Kidney glomerular epithelial cell (primary cell): Measurements from ENCODE around the gene SDK2.

Experiments
- DNase-seq: peaks from one replicate; lab custom pipeline; 2025; lab: John Stamatoyannopoulos, UW

The SDK2 gene

GRCh38 chr17:73650617-73651200 is 6.5 kb upstream of the SDK2 start:
- DNase-seq = no peak

GRCh38 chr17:73650140-73650539 is 5.9 kb upstream of the SDK2 start:
- no peak for DNase-seq

DNA sequence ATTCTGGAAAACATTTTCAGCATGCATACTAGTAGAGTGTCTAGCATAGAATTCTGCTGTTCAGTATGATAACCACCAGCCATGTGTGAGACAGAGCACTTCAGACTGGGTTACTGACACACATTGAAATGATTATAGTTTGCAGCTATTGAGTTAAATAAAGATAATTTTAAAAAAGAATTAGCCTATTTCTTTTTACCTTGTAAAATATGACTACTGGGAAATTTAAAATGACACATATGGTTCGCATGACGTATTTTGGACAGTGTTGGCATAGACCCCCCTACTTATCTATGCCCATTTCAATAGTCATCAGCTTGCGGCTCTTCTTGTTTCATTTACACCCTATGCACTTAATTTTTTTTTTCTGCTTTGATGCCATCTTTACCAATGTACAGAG is 4.7 kb upstream of the SDK2 start:
- no peak for DNase-seq

- no peak for DNase-seq
Measured at GRCh38 chr17:73648543-73648820, 4.2 kb upstream of the SDK2 start.

DNA sequence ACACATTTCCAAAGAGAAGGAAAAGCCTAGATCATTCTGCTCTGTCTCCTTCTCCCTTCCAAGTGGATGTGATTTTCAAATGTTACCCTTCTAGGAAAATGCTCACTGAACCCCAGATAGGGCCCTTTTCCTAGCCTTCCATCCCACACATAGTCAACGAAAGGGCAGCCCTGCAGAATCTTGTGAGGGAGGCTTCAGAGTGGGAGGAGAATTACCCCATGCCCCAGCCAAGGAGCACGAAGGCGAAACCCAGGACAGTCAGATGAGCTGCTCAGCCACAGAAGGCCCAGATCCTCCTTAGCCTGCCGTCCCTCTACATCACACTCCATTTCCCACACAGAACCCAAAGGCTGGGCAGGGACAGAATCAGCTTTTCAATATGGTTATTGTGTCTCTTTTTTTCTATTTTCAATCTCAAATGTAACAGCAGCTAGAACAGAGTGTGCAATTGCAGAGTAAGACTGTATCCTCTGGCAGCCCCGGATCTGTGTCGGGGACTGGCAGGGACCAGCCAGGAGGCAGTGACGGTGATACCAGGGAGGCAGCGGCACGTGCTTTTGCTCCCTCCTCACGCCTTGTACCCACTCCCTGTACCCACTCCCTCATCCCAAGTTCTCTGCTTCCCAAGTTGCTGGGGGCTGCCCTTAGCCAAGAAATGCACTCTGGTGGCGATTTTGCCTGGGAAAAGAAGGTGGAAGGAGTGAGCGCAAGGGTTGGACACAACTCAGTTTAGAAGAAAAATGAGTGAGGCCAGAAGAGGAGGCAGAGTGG is 3.7 kb upstream of the SDK2 start:
- DNase-seq = no peak

DNA sequence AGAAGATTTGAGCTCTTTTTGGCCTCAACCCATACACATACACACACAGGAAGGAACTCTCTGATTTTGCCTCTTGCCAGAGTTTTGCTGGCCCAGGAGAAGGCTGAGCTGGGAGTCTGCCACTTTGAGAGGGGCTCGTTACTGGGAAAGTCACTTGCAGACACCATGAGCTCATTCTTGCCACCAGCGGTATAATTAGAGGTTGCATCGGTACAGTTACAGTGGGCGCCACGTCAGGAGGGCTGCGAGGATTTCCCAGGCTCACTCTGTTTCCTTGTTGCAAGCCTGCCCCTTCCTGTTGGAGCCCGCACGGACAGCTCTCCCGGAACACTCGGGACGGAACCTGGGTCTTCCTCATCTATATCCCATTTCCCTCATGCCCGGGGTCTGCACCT is 3.1 kb upstream of the SDK2 start:
- no peak for DNase-seq

DNA sequence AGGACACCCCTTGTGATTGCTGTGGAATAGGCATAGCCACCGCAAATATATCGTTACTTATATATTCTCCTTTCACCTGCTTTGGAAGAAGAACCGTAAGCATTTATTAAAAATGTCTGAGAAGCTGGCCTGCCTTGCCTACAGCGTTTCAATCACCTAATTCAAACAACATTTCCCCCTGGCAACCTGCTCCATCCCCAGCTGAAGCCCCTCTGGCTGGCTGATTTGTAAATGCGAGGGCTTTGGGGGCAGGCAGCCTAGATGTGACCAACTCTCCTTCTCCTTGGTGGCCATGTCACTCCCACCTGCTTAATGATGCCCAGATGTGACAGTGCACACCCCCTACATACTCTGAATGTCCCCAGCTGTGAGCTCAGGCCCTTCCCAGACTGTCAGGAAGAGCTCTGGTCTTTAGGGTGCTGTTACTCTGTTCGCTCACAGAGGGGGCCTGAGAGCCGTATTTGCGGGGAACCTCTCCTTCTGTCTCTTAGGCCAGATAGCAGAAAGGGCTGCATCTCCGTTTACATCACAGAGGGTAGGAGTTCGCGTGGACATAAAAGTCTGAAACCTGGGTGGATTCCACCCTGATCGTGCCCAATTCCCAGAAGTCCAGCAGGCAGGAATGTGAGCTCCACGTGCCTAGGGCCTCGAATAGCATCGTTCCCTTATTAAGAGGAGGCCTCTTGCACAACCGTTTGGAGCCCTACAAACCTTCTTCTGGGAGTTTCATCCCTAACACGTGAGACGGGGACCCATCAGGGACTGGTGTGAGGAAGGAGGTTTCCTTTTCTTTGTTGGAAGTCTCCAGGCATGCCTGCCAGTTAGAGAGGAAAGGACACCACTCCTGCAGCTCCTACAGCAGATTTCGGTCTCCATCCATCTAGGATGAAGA is 2.4 kb upstream of the SDK2 start:
- DNase-seq = no peak

DNA sequence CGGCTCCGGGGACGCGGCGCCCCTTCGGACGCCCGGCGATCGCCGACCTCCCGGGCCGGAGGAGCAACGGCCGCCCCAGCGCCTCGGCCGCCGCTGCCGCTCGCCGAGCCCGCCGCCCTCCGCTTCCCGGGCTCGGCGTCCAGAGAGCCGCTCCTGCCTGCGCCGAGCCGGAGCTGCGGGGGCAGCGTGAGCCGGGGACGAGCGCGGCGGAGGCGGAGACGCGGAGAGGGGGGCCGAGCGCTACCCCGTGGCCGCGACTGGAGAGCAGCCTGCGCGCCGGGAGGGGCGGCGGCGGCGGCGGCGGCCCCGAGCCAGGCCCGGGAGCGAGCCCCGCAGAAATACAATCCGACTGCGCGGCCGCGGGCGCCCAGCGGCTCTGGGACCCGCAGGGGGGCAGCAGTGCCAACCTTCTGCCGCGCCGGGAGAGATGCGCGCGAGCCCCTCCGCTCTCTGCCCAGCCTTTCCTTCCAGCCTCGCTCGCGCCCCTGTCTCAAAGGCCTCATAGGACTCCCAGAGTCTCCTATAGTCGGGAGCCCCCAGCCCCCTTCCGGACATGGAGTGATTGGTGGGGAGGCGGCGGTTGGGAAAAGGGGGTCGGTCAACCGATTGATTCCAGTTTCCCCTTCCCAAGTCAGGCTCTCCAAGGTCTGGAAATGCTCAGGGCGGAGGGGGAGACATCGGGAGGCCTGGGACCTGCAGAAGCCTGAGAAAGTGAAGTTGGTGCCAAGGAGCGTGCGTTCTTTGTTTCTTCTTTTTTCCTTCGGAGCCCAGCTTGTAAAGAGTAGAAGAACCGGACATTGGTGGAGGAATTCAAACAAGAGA is 1.0 kb upstream of the SDK2 start:
- no peak for DNase-seq

GRCh38 chr17:73643852-73644144 is 447 bp downstream of the SDK2 start:
- no peak for DNase-seq

DNA sequence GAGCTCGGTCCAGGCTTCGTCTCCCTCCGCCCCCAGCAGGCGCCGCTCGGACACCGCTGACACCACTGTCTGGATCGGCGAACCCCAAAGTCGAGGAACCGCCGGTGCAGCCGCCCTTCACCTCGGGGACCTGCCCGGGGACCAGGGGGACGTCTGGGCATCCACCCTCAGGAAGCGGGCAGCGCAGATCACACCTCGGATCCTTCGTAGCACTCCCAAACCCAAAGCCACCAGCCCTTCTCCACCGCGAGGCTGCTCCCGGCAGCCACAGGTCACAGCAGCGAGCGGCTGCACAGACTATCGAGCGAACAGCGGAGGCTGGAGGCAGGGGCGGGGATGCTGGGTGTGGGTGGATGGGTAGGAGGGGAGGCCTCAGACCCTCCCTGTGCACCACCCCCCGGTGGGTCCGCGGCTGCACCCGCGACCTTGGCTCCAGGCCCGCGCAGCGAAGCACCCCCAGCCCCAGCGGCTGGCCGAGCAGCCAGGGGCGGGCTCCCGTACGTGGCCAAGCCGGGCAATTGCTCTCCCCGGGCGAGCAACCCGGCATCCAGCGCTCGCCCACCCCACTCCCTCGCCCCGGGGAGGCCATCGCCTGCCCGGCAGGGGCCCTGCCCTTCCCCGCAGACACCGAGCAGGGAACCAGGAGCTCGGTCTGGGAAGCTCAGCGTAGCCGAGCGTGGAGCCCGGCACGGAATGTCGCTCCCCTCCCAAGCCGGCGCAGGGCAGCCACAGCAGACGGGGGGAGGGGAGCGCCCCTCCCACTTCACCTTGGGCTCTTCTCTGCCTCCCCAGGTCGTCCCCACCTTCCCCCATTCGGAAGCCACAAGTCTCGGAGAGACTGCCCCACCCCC is 1.0 kb downstream of the SDK2 start:
- no peak for DNase-seq

- no peak for DNase-seq
Measured at GRCh38 chr17:73642659-73643000, 1.6 kb downstream of the SDK2 start.

- DNase-seq = no peak
Measured at GRCh38 chr17:73641826-73642600, 2.2 kb downstream of the SDK2 start.

DNA sequence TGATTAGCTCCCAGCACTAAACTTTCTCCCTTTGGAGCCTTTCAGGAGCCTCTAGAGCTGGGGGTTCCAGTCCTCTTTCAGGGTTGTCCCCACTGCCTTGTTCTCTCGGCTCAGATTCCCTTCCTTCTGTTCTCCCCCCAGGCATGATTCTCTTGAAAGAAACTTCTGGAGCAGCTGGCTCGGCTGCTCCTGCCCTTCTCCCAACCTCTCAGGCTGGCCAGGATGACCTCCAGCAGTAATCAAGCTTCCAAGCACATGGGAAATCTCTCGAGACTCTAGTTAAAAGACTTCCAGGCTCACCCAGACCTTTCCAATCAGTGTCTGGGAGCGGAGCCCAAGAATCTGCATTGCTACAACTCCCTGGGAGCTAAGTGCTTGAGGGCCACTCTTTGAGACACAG is 3.6 kb downstream of the SDK2 start:
- no peak for DNase-seq

DNA sequence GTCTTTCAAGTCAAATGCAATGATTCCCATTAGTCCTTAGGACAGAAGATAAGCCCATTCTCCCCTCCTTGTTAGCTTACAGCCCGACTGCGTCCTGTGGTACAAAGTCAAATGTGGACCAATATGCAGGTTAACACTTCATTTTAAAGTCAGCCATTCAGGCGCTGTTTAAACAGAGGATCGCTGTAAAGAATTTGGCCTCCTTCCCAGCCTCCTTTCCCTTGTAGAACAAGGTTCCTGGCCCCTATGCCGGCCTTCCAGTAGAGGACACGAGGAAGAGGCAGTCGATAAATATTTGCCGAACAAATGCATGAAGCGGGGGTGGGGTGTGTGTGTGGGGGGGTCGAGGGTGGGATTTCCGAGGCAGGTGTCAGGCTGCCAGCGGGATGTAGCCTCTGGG is 4.3 kb downstream of the SDK2 start:
- no peak for DNase-seq

DNA sequence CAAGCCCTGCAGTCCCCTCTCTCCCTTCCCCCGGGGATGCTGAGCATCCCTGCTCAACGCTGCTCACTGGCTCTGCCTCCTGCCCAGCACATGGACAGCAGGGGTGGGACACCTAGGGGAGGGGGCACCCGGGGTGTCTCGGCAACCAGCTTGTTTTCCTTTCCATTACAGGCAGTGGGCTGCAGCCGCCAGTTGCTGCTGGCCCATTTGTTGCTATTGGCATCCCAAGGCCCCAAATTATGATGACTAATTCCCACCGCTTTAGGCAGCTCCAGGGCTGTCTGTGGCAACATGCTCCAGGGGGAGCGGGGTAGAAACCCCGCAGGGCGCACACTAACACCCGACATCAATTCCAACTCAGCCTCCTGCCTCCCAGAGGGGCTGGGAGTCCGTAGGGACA is 4.9 kb downstream of the SDK2 start:
- DNase-seq = no peak

GRCh38 chr17:73638556-73638955 is 5.7 kb downstream of the SDK2 start:
- no peak for DNase-seq

DNA sequence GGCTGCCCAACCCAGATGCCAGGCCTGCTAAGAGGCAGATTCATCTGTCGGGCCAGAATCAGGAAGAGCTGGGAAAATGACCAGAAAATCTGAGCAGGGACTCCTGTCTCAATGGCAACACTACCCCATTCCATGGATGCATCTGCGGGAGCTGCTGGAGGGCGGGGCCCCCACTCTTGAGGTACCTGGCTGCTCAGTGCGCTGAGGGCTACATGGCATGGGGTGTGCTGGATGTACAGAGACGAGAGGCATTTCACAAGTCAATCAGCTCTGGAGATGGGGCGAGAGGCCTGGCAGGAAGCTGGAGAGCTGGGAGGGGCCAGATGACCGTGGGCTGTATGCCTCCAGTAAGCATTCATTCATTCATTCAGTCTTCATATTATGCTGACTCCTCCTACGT is 6.4 kb downstream of the SDK2 start:
- DNase-seq = no peak

GRCh38 chr17:73635101-73635817 is 9.0 kb downstream of the SDK2 start:
- no peak for DNase-seq

DNA sequence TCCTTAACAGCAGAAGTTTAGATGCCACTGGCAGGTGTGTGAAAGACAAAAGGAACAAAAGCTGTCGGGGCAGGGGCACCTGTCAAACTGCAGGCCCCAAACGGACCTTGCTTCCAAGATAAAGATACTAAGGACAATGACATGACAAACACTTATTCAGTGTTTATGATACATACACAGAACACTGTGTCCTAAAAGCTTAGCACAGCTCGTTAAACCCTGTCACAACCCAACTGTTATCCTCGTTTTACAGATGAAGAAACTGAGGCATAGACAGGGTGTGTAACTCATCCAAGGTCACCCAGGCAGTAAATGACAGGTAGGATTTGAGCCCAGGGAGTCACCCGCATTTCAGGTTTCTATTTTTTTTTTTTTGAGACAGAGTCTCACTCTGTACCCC is 9.6 kb downstream of the SDK2 start:
- no peak for DNase-seq

- no peak for DNase-seq
Measured at GRCh38 chr17:73633736-73634135, 10.5 kb downstream of the SDK2 start.
